Measurements from ENCODE around the gene RCSD1.

- TF ChIP-seq TEAD4 (IDR thresholded peaks at IDR 0.05) (no peak), MAX (IDR thresholded peaks at IDR 0.05) (no peak), CEBPB (IDR thresholded peaks at IDR 0.05) (no peak), REST (IDR thresholded peaks at IDR 0.05; ENCODE audit: low read depth) (no peak), TCF12 (IDR thresholded peaks at IDR 0.05; ENCODE audit: low read depth) (no peak), EP300 (IDR thresholded peaks at IDR 0.05; ENCODE audit: borderline replicate concordance) (no peak), YY1 (IDR thresholded peaks at IDR 0.05; ENCODE audit: low read depth) (no peak)
Observed at GRCh38 chr1:167707942-167708341, 77.9 kb downstream of the RCSD1 start.
